Keratinocyte (primary cell): Measurements from ENCODE around the gene MIER3. TPM values are rescaled to one million over a fixed set of nuclear protein-coding genes. Genes with fewer than 3 reads are reported as not detected.

Experiments
- DNase-seq: peaks from one replicate; pipeline ENCODE4 v3.0.0-alpha.2; 2011; ENCODE audit warnings: low read depth, missing footprints, low spot score
- FAIRE-seq: peaks from 2 replicates; lab custom pipeline; 2011; peaks lifted over from hg19 to GRCh38; lab: Jason Lieb, UNC
- H2AFZ ChIP-seq: 2 replicates; pipeline ENCODE4 v1.6.0; 2012; ENCODE audit warnings: low read length, control low read depth, inconsistent platforms; ENCODE audit not compliant: control insufficient read depth
- H3K27ac ChIP-seq: 2 replicates; pipeline ENCODE4 v1.5.1; 2011; ENCODE audit warnings: low read length; ENCODE audit not compliant: control insufficient read depth, insufficient read depth
- H3K27me3 ChIP-seq: 3 replicates; pipeline ENCODE4 v1.6.0; 2011; ENCODE audit warnings: low read length; ENCODE audit not compliant: control insufficient read depth, insufficient read depth; ENCODE audit errors: extremely low read depth
- H3K36me3 ChIP-seq, 2 experiments: 2 replicates in 1 of 2; 3 replicates in 1 of 2; pipeline ENCODE4 v1.5.1; 2011; ENCODE audit warnings: low read length in 2 of 2, mild to moderate bottlenecking in 1 of 2; ENCODE audit not compliant: control insufficient read depth in 2 of 2, insufficient read depth in 2 of 2; ENCODE audit errors: extremely low read depth in 1 of 2
- H3K4me1 ChIP-seq: 3 replicates; pipeline ENCODE4 v1.5.1; 2011; ENCODE audit warnings: low read length; ENCODE audit not compliant: control insufficient read depth, insufficient read depth; ENCODE audit errors: extremely low read depth
- H3K4me2 ChIP-seq: 3 replicates; pipeline ENCODE4 v1.6.0; 2011; ENCODE audit warnings: low read depth, low read length; ENCODE audit not compliant: control insufficient read depth, insufficient read depth; ENCODE audit errors: extremely low read depth
- H3K4me3 ChIP-seq, 3 experiments: fragments of 200-600 bp in 1 of 3; sonication (generic) in 1 of 3; 2 replicates in 2 of 3; 3 replicates in 1 of 3; pipeline ENCODE4 v1.5.1; 2011 to 2016; ENCODE audit warnings: low read length in 3 of 3, mild to moderate bottlenecking in 3 of 3, control low read depth in 2 of 3, inconsistent platforms in 1 of 3, low read depth in 1 of 3, mixed read lengths in 1 of 3, mixed run types in 1 of 3, moderate library complexity in 1 of 3; ENCODE audit not compliant: control insufficient read depth in 2 of 3, insufficient read depth in 2 of 3; ENCODE audit errors: extremely low read depth in 1 of 3
- H3K79me2 ChIP-seq: 2 replicates; pipeline ENCODE4 v1.6.0; 2012; ENCODE audit warnings: low read length; ENCODE audit not compliant: control insufficient read depth, insufficient read depth
- H3K9ac ChIP-seq: 3 replicates; pipeline ENCODE4 v1.6.0; 2011; ENCODE audit warnings: low read length; ENCODE audit not compliant: control insufficient read depth, insufficient read depth; ENCODE audit errors: extremely low read depth
- H3K9me1 ChIP-seq: 3 replicates; pipeline ENCODE4 v1.6.0; 2011; ENCODE audit warnings: low read length; ENCODE audit not compliant: control insufficient read depth, insufficient read depth; ENCODE audit errors: extremely low read depth
- H3K9me3 ChIP-seq: 2 replicates; pipeline ENCODE4 v1.5.1; 2012; ENCODE audit warnings: low read depth, low read length; ENCODE audit not compliant: control insufficient read depth
- H4K20me1 ChIP-seq: 3 replicates; pipeline ENCODE4 v1.6.0; 2011; ENCODE audit warnings: low read length; ENCODE audit not compliant: control insufficient read depth, insufficient read depth; ENCODE audit errors: extremely low read depth
- EZH2 ChIP-seq: IDR thresholded peaks from one replicate; pipeline ENCODE4 v1.6.1; 2012; ENCODE audit warnings: inconsistent platforms, mild to moderate bottlenecking, low read length, moderate library complexity
- dilution Hi-C: fragments of 300-500 bp; cut with MboI; formaldehyde crosslinking; loops from one replicate; pipeline ENCODE4 v1.7.0; 2020; ENCODE audit warnings: low sequenced_read_pairs; ENCODE audit not compliant: extremely low pct_ligation_motif_present
- polyA plus RNA-seq, 5 experiments: library from polyadenylated mRNA; depleted of rRNA in 3 of 5; stranded (reverse) in 3 of 5; stranded (forward) in 1 of 5; unstranded in 1 of 5; fragments of >200 nt; gene quantifications; 1 replicate in 1 of 5; 2 replicates in 3 of 5; 3 replicates in 1 of 5; pipeline versions ENCODE4 v1.2.1 to v1.2.3, GENCODE V29; 2011 to 2012; ENCODE audit warnings: missing spikeins in 2 of 5, low read depth in 1 of 5, low replicate concordance in 1 of 5
- TF ChIP-seq, protein P1 (sequence below), 3 experiments: IDR thresholded peaks in 1 of 3; conservative IDR thresholded peaks in 1 of 3; optimal IDR thresholded peaks in 1 of 3; 2 replicates in 2 of 3; 3 replicates in 1 of 3; pipeline versions ENCODE3 to v1.5.1; 2011; ENCODE audit warnings: low read length in 3 of 3, mild to moderate bottlenecking in 3 of 3, moderate library complexity in 2 of 3, control low read depth in 1 of 3, inconsistent platforms in 1 of 3; ENCODE audit not compliant: insufficient read depth in 2 of 3; ENCODE audit errors: extremely low read depth in 1 of 3

Gene MIER3
- polyA plus RNA-seq, 1 donor (not counting 4 experiments of a cell fraction or from before 2014, with no cell fraction given) = 13.3 TPM

DNA sequence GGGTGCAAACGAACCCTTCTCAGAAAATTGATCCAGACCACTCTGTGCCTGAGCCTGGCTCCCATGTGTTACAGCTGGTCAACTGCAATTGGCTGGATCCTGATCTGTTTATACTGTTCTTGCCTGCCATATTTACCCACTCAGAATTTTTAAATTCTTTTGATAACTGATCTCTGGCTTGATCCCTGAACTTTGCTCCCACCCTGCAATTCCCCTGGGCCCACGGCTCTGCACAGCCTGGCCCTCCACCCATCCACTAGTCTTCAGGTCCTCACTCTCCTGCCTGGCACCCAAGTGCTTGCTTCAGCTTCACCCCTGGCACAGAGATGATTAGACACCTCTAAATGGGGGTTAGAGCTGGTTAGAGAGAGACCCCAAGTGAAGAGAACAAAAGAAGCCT, 25.9 kb upstream of the MIER3 start:
- Histone ChIP-seq H3K4me3 (no peak overlapping the region), H4K20me1 (no peaks in the 10 kb centered on the region), H3K4me1 (no peaks in the 10 kb centered on the region), H3K9me3 (no peaks in the 10 kb centered on the region), H3K27ac (no peak overlapping the region), H3K4me2 (no peak overlapping the region), H3K36me3 (no peaks in the 10 kb centered on the region), H3K27me3 (no peaks in the 10 kb centered on the region), H3K79me2 (no peaks in the 10 kb centered on the region), H3K9me1 (no peaks in the 10 kb centered on the region), H3K9ac (no peak overlapping the region), H2AFZ (no peak overlapping the region)
- no peak for TF ChIP-seq EZH2
- TF ChIP-seq, protein P1, sequence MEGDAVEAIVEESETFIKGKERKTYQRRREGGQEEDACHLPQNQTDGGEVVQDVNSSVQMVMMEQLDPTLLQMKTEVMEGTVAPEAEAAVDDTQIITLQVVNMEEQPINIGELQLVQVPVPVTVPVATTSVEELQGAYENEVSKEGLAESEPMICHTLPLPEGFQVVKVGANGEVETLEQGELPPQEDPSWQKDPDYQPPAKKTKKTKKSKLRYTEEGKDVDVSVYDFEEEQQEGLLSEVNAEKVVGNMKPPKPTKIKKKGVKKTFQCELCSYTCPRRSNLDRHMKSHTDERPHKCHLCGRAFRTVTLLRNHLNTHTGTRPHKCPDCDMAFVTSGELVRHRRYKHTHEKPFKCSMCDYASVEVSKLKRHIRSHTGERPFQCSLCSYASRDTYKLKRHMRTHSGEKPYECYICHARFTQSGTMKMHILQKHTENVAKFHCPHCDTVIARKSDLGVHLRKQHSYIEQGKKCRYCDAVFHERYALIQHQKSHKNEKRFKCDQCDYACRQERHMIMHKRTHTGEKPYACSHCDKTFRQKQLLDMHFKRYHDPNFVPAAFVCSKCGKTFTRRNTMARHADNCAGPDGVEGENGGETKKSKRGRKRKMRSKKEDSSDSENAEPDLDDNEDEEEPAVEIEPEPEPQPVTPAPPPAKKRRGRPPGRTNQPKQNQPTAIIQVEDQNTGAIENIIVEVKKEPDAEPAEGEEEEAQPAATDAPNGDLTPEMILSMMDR (optimal IDR thresholded peaks at IDR 0.05 in 1 of 3, IDR thresholded peaks at IDR 0.05 in 1 of 3, conservative IDR thresholded peaks at IDR 0.05 in 1 of 3; ENCODE audit: extremely low read depth in 1 of 3, insufficient read depth in 2 of 3, low read length in 3 of 3) = no peak
- DNase-seq (no peak), FAIRE-seq (no peak)
- dilution Hi-C loops = no loop called here

- no peaks in the 10 kb centered on the region for H3K36me3 ChIP-seq
- no peaks in the 10 kb centered on the region for H3K27me3 ChIP-seq
- no peaks in the 10 kb centered on the region for H3K4me1 ChIP-seq
- H3K4me2 ChIP-seq = no peak overlapping the region
- H3K4me3 ChIP-seq = no peak overlapping the region
- dilution Hi-C loops = no loop called here
- H3K79me2 ChIP-seq = no peaks in the 10 kb centered on the region
- H3K27ac ChIP-seq = no peak overlapping the region
- no peak overlapping the region for H2AFZ ChIP-seq
- H3K9ac ChIP-seq = no peak overlapping the region
- no peaks in the 10 kb centered on the region for H4K20me1 ChIP-seq
- FAIRE-seq (no peak), DNase-seq (no peak)
- H3K9me1 ChIP-seq = no peaks in the 10 kb centered on the region
- H3K9me3 ChIP-seq = no peaks in the 10 kb centered on the region
- TF ChIP-seq, protein P1 (optimal IDR thresholded peaks at IDR 0.05 in 1 of 3, IDR thresholded peaks at IDR 0.05 in 1 of 3, conservative IDR thresholded peaks at IDR 0.05 in 1 of 3; ENCODE audit: extremely low read depth in 1 of 3, insufficient read depth in 2 of 3, low read length in 3 of 3) = no peak
- no peak for TF ChIP-seq EZH2
Measured at GRCh38 chr5:56977021-56977420, 25.1 kb upstream of the MIER3 start.
